GM12878 (cell line): ENCODE data around the gene COMMD7.

Experiments used
- ATF7 ChIP-seq: fragments of 450-650 bp; IDR thresholded peaks from 2 replicates; pipeline ENCODE4 v1.6.1; 2016; ENCODE audit warnings: low read depth, mild to moderate bottlenecking
- BHLHE40 ChIP-seq, 2 experiments: fragments of 450-650 bp in 1 of 2; IDR thresholded peaks; 2 replicates each; pipeline ENCODE4 v1.6.1; 2011 to 2017; ENCODE audit warnings: low read depth in 2 of 2, borderline replicate concordance in 1 of 2, improper control_type of control experiment in 1 of 2, low read length in 1 of 2, mild to moderate bottlenecking in 1 of 2
- BRCA1 ChIP-seq: IDR thresholded peaks from 2 replicates; pipeline ENCODE4 v1.6.1; 2011; ENCODE audit warnings: low read depth, low read length, improper control_type of control experiment
- CREM ChIP-seq: IDR thresholded peaks from 2 replicates; pipeline ENCODE4 v1.6.1; 2014; ENCODE audit warnings: antibody characterized with exemption, low read depth
- ETV6 ChIP-seq, 2 experiments: fragments of 450-650 bp in 1 of 2; IDR thresholded peaks in 1 of 2; conservative IDR thresholded peaks in 1 of 2; 2 replicates each; pipeline ENCODE4 v1.6.1; 2014; ENCODE audit warnings: antibody characterized with exemption in 1 of 2, borderline replicate concordance in 1 of 2, low read depth in 1 of 2, mild to moderate bottlenecking in 1 of 2, moderate library complexity in 1 of 2
- EZH2 ChIP-seq: IDR thresholded peaks from 2 replicates; pipeline ENCODE4 v1.6.1; 2012; ENCODE audit warnings: low read depth, mild to moderate bottlenecking, control low read depth, inconsistent platforms, low read length, borderline replicate concordance; ENCODE audit not compliant: control insufficient read depth
- POLR2A ChIP-seq: IDR thresholded peaks from 2 replicates; pipeline ENCODE4 v1.6.1; 2011; ENCODE audit warnings: low read depth, mild to moderate bottlenecking, low read length
- SIX5 ChIP-seq: IDR thresholded peaks from 2 replicates; pipeline ENCODE4 v1.6.1; 2011; ENCODE audit warnings: mild to moderate bottlenecking, low read depth, low read length, moderate library complexity; ENCODE audit not compliant: severe bottlenecking
- TCF12 ChIP-seq: IDR thresholded peaks from 2 replicates; pipeline ENCODE4 v1.6.1; 2011; ENCODE audit warnings: low read depth, mild to moderate bottlenecking, low read length
- TF ChIP-seq, protein P1 (sequence below), 3 experiments: IDR thresholded peaks in 2 of 3; conservative IDR thresholded peaks in 1 of 3; 2 replicates each; pipeline ENCODE4 v1.5.1; 2011; ENCODE audit warnings: low read depth in 3 of 3, low read length in 3 of 3, mild to moderate bottlenecking in 3 of 3, control low read depth in 2 of 3, moderate library complexity in 2 of 3, inconsistent platforms in 1 of 3, mixed read lengths in 1 of 3; ENCODE audit not compliant: control insufficient read depth in 2 of 3, insufficient read depth in 1 of 3; ENCODE audit errors: extremely low read depth in 1 of 3
- TF ChIP-seq, protein P2 (sequence below): fragments of 450-650 bp; conservative IDR thresholded peaks from 2 replicates; pipeline ENCODE4 v1.6.1; 2017; ENCODE audit warnings: mild to moderate bottlenecking, moderate library complexity
- TF ChIP-seq, protein P3 (sequence below): IDR thresholded peaks from 2 replicates; pipeline ENCODE4 v1.6.1; 2012; ENCODE audit warnings: low read depth, low read length, improper control_type of control experiment

DNA sequence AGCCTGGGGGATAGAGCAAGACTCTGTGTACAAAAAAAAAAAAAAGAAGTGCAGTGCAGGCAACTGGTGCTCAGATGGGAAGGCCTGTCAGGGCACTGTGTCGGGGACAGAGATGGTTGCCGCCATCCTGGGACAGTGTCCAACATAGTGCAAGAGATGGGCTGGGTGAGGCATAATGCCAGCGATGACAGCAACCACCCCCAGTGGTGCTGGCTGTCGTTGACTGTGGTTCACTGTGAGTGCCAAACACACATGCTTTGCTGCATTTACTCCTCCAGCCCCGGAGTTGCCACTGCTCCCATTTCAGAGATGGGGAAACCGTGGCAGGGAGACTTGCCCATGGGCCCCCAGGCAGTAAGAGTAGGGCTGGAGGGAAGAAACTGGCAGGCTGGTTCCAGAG is 64.3 kb downstream of the COMMD7 start:
- TF ChIP-seq CREM (no peak), BRCA1 (no peak), ETV6 (conservative IDR thresholded peaks at IDR 0.05 in 1 of 2, IDR thresholded peaks at IDR 0.05 in 1 of 2; ENCODE audit: borderline replicate concordance in 1 of 2, low read depth in 1 of 2) (no peak), SIX5 (no peak), POLR2A (no peak), BHLHE40 (IDR thresholded peaks at IDR 0.05; ENCODE audit: borderline replicate concordance in 1 of 2, low read depth in 2 of 2, low read length in 1 of 2) (no peak), TCF12 (no peak), EZH2 (no peak), ATF7 (no peak)
- TF ChIP-seq, protein P1, sequence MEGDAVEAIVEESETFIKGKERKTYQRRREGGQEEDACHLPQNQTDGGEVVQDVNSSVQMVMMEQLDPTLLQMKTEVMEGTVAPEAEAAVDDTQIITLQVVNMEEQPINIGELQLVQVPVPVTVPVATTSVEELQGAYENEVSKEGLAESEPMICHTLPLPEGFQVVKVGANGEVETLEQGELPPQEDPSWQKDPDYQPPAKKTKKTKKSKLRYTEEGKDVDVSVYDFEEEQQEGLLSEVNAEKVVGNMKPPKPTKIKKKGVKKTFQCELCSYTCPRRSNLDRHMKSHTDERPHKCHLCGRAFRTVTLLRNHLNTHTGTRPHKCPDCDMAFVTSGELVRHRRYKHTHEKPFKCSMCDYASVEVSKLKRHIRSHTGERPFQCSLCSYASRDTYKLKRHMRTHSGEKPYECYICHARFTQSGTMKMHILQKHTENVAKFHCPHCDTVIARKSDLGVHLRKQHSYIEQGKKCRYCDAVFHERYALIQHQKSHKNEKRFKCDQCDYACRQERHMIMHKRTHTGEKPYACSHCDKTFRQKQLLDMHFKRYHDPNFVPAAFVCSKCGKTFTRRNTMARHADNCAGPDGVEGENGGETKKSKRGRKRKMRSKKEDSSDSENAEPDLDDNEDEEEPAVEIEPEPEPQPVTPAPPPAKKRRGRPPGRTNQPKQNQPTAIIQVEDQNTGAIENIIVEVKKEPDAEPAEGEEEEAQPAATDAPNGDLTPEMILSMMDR (IDR thresholded peaks at IDR 0.05 in 2 of 3, conservative IDR thresholded peaks at IDR 0.05 in 1 of 3; ENCODE audit: control insufficient read depth in 2 of 3, extremely low read depth in 1 of 3, insufficient read depth in 1 of 3, low read depth in 3 of 3, low read length in 3 of 3): no peak
- TF ChIP-seq, protein P2, sequence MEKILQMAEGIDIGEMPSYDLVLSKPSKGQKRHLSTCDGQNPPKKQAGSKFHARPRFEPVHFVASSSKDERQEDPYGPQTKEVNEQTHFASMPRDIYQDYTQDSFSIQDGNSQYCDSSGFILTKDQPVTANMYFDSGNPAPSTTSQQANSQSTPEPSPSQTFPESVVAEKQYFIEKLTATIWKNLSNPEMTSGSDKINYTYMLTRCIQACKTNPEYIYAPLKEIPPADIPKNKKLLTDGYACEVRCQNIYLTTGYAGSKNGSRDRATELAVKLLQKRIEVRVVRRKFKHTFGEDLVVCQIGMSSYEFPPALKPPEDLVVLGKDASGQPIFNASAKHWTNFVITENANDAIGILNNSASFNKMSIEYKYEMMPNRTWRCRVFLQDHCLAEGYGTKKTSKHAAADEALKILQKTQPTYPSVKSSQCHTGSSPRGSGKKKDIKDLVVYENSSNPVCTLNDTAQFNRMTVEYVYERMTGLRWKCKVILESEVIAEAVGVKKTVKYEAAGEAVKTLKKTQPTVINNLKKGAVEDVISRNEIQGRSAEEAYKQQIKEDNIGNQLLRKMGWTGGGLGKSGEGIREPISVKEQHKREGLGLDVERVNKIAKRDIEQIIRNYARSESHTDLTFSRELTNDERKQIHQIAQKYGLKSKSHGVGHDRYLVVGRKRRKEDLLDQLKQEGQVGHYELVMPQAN: no peak
- TF ChIP-seq, protein P3, sequence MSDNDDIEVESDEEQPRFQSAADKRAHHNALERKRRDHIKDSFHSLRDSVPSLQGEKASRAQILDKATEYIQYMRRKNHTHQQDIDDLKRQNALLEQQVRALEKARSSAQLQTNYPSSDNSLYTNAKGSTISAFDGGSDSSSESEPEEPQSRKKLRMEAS: no peak
